ENCODE data around the gene TRIM62.

Gene TRIM62

GRCh38 chr1:33180226-33180910 lies 1.5 kb downstream of the TRIM62 start:
- no peak for DNase-seq

GRCh38 chr1:33178836-33179439 lies 2.9 kb downstream of the TRIM62 start:
- DNase-seq: no peak

DNA sequence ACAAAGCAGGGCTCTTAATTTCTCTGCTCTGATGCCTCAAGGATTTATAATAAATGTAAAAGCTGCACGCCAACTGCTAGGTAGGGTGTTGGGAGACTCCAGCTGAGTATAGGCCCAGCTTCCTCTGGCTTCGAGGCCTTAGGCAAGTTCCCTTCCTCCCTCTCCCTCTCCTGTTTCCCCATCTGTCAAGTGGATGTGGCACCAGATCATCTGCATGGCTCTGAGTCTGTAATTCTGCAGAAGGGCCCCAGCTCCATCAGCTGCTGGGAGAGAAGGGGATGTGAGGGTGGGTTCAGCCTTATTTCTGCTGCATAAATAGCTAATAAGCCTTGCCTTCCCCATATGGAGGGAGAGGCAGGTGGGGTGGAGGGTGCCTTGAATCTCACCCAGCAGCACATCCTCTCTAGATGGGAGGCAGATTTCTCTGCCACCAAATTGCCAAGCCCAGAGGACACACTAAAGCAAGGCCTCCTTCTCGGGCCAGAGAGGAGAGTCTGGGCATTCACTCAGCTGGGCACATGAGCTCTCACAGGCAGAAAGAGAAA lies 3.8 kb downstream of the TRIM62 start:
- DNase-seq: no peak

DNA sequence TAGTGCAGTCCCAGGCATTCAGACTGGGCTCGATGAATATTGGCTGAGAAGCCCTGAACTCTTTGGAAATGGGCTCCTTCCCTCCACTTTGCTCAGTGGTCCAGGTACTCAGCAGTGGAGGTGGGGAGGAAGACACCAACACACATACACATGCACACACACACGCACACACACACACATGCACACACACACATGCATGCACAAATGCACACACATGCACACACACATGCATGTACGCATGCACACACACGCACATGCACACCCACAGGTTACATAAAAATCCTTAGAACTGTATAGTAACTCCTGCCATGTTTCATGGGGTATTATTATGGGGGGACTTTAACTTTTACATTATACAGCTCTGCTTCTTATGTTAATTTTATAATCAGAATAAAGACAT lies 5.0 kb downstream of the TRIM62 start:
- no peak for DNase-seq

- peak; percentile 38 for DNase-seq
These were observed 5.4 kb downstream of the TRIM62 start for GRCh38 chr1:33176362-33176850.

GRCh38 chr1:33175865-33176264 lies 6.0 kb downstream of the TRIM62 start:
- no peak for DNase-seq

- DNase-seq: no peak
These were observed 8.8 kb downstream of the TRIM62 start for GRCh38 chr1:33173091-33173490.

- DNase-seq: no peak
These were observed 9.6 kb downstream of the TRIM62 start for GRCh38 chr1:33171977-33172813.

DNA sequence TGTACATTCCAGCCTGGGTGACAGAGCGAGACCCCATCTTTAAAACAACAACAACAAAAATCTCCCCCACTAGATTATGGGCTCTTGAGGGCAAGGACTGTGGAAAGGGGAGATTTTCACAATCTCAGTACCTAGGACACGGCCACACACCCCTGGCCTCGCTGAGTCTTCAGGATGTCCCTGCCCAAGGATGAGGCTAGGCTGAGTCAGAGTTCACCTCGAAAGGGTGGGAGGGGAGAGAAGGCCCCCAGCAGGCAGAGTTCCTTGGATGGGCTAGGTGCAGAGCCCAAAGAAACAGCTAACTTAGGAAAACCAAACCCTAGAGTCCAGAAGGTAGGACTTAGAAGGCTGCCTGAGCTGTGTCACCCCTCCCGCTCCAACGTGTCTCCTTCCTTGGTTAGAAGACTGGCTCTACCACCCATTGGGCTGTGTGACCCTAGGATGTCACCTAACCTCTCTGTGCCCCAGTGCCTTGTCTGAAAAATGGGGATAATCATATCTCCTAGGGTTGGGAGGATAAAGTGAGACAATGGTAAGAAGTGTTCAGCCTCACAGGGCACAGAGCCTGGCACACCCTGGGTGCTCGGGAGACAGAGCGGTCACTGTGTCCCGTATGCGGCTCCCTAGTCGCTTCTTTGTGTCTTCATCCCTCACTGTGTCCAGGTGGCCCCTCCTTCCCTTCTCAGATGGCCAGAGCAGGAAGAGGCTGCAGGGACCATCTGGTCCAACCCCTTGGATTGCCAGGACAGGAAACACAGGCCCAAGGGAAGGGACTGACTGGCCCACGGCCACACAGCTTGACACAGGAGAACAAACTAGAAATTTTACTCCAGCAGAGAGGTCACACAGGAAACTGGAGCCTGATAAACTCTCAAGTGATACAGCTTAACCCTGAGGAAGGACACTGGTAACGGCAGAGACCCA lies 11.2 kb downstream of the TRIM62 start:
- DNase-seq: no peak

- DNase-seq: peak; percentile 56
These were observed 12.4 kb downstream of the TRIM62 start for GRCh38 chr1:33169290-33170055.

- DNase-seq: no peak
These were observed 13.1 kb downstream of the TRIM62 start for GRCh38 chr1:33168556-33169289.

- no peak for DNase-seq
These were observed 14.0 kb downstream of the TRIM62 start for GRCh38 chr1:33167650-33168447.

GRCh38 chr1:33165809-33166208 lies 16.0 kb downstream of the TRIM62 start:
- DNase-seq: no peak

DNA sequence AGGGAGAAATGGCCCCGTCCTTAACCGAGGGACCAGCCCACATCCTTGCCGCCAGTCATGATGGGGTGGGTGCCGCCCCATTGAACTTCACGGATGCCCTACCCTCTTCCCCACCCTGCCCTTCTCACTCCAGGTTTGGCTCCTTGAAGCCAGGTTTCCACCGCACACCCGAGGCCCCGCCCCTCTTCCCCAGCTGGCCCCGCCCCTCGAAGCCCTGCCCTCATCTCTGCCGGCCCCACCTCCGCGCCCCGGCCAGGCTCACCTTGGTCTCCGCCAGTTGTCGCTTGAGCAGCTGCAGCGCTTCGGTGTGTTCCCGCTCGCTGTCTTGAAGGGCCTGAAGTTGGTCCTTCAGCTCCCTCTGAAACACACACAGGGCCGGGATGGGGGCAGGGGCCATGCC lies 16.6 kb downstream of the TRIM62 start:
- no peak for DNase-seq

DNA sequence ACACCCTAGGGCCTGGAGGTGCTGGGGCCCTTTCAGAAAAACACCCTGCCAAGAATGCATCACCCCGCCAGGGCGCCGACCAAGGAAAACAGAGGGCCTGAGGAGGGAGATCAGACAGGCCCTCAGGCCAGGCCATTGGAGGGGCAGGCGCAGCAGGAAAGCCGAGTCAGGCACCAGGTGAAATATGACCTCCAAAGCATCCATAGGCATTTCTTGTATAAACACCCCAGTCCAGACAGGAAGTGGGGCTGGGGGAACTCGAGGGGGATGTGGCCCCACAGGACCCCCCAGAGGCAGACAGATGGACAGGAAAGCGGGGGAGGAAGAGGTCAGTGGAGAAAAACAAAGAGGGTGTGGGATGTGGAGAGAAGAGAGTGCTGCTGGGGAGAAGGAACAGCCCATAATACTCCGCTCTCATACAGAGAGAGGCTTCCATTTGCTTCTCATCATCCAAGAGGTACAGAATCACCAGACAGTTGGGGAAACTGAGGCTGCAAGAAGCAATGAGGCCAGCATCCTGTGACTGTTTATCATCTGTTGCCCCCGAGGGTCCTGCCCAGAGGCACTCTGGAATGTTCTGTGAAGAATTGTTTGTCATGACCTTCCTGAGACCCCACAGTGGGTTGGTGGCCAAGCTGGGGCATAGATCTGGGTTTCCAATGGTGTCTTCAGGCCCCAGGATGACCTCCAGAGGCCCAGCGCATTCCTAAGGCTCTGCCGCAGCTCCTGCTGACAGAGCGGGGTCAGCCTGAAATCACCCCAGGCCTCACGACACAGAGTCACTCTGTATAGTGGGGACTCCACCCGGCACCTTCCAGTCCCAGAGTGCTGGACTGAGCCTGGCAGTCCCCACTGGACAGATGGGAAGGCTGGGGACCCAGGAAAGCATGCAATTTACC lies 18.0 kb downstream of the TRIM62 start:
- DNase-seq: no peak

- DNase-seq: no peak
These were observed 19.7 kb downstream of the TRIM62 start for GRCh38 chr1:33162141-33162540.

DNA sequence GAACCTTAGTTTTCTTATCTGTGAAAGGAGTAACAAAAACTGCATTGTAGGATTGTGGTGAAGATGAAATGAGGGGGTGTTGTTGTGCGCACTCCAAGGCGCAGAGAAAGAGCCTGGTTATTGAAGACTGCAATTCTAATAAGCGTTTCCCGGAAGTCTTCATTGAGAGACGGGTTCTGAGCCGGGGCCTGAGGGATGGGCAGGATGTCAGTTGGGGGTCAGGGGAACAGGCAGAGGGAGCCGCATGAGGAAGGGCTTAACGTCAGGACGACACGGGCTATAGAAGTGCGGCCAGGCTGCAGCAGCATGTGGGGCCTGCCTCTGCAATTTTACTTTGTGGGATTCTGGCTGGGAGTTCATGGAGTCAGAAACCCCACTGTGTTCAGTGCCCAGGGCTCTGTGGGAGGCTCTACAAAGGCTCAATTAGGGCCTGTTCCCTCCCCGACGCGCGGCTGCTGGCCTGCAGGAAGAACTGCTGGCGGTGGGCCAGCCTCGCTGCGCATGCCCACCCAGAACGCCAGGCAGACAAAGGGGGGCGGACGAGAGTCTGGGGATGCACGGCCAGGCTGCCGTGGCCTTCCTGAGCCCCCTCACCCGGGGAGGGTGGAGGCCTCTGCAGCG lies 20.7 kb downstream of the TRIM62 start:
- DNase-seq: peak; percentile 58

GRCh38 chr1:33159577-33159976 lies 22.3 kb downstream of the TRIM62 start:
- no peak for DNase-seq

Data from NCI-H2107 (cell line).